ENCODE data around the gene ZNF175.

Gene ZNF175

DNA sequence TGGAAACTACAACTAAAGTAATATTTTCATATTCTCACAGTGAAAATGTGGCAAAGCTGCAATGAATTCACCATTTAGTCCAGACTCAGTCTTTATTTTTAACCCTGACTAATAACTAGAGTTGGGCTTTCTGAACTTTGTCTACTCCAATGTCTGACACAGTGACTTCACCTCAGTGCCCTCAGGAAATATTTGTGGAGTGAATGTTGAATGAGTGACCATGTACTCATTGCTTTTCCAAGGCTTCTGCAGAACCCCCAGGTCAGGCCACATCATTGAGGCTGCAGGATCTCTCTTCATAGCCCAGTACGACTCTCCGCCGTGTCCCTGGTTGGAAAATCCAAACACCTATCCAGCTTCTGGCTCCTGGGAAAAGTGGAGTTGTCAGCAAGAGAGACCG is 1.8 kb downstream of the ZNF175 start:
- DNase-seq = no peak
- Histone ChIP-seq H3K36me3 (peaks cover 19% of the 10 kb centered on the region), H3K4me3 (ENCODE audit: low read depth, low read length) (no peak overlapping the region), H3K27me3 (ENCODE audit: insufficient read depth, low read depth, severe bottlenecking) (peaks cover 14% of the 10 kb centered on the region), H3K9me3 (ENCODE audit: severe bottlenecking) (peaks cover 5% of the 10 kb centered on the region), H3K27ac (no peak overlapping the region)
- TF ChIP-seq CTCF (IDR thresholded peaks at IDR 0.05; ENCODE audit: low read depth, low read length) = no peak

GRCh38 chr19:51573331-51573730 is 2.2 kb downstream of the ZNF175 start:
- TF ChIP-seq CTCF (IDR thresholded peaks at IDR 0.05; ENCODE audit: low read depth, low read length) = no peak
- Histone ChIP-seq H3K27ac (no peak overlapping the region), H3K36me3 (peaks cover 19% of the 10 kb centered on the region), H3K27me3 (ENCODE audit: insufficient read depth, low read depth, severe bottlenecking) (peaks cover 10% of the 10 kb centered on the region), H3K4me3 (ENCODE audit: low read depth, low read length) (no peak overlapping the region), H3K9me3 (ENCODE audit: severe bottlenecking) (peaks cover 5% of the 10 kb centered on the region)
- DNase-seq = no peak

DNA sequence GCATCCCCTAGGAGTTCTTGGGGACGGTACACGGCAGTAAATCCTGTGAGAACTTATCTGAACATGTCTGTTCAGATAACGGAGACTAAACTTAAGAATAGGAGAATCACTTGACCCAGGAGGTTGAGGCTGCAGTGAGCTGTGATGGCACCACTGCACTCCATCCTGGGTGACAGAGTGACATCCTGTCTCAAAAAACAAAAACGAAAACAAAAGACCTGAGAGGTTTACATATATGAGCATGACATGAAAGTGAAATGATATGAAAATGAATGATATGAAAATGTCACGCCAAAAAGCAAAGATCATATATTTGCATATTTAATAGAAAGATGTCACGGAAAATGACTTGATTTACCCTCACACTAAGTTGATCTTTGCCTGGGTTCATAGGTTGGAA is 5.8 kb downstream of the ZNF175 start:
- H3K27me3 ChIP-seq (ENCODE audit: insufficient read depth, low read depth, severe bottlenecking) = no peaks in the 10 kb centered on the region

GRCh38 chr19:51586103-51586728 is 15.1 kb downstream of the ZNF175 start:
- peaks cover 42% of the 10 kb centered on the region for H3K36me3 ChIP-seq
- DNase-seq = no peak
- H3K4me3 ChIP-seq (ENCODE audit: low read depth, low read length) = no peak overlapping the region
- no peak for TF ChIP-seq CTCF (IDR thresholded peaks at IDR 0.05; ENCODE audit: low read depth, low read length)
- H3K9me3 ChIP-seq (ENCODE audit: severe bottlenecking) = peaks cover 2% of the 10 kb centered on the region
- H3K27ac ChIP-seq = no peak overlapping the region
- no peaks in the 10 kb centered on the region for H3K27me3 ChIP-seq (ENCODE audit: insufficient read depth, low read depth, severe bottlenecking)

More for the DNA sequence above, 5.8 kb downstream of the ZNF175 start:
- no peak for TF ChIP-seq CTCF (IDR thresholded peaks at IDR 0.05; ENCODE audit: low read depth, low read length)
- no peak overlapping the region for H3K27ac ChIP-seq
- H3K36me3 ChIP-seq = peaks cover 26% of the 10 kb centered on the region
- no peak for DNase-seq
- no peaks in the 10 kb centered on the region for H3K9me3 ChIP-seq (ENCODE audit: severe bottlenecking)
- no peak overlapping the region for H3K4me3 ChIP-seq (ENCODE audit: low read depth, low read length)

GRCh38 chr19:51586799-51587198 is 15.7 kb downstream of the ZNF175 start:
- TF ChIP-seq CTCF (IDR thresholded peaks at IDR 0.05; ENCODE audit: low read depth, low read length) = no peak
- DNase-seq = no peak
- Histone ChIP-seq H3K36me3 (peaks cover 36% of the 10 kb centered on the region), H3K27ac (no peak overlapping the region), H3K9me3 (ENCODE audit: severe bottlenecking) (peaks cover 2% of the 10 kb centered on the region), H3K4me3 (ENCODE audit: low read depth, low read length) (no peak overlapping the region), H3K27me3 (ENCODE audit: insufficient read depth, low read depth, severe bottlenecking) (no peaks in the 10 kb centered on the region)
